SK-N-SH treated with all-trans-retinoic acid at 6 μM for 48 hours (cell line): ENCODE measurements around the gene TAF6L.

Experiments used
- ARNTL ChIP-seq: fragments of 450-650 bp; formaldehyde crosslinking; IDR thresholded peaks from 2 replicates; pipeline ENCODE4 v1.5.0; 2020; ENCODE audit warnings: low read depth, mild to moderate bottlenecking, moderate library complexity, borderline replicate concordance
- CSDC2 ChIP-seq: fragments of 250-450 bp; sonication (Bioruptor Pico); IDR thresholded peaks from 2 replicates; pipeline ENCODE4 v1.5.0; 2020; ENCODE audit warnings: mild to moderate bottlenecking, moderate library complexity
- TCF4 ChIP-seq: fragments of 250-450 bp; sonication (Bioruptor Pico); IDR thresholded peaks from 2 replicates; pipeline ENCODE4 v1.8.0; 2021; ENCODE audit warnings: mild to moderate bottlenecking, moderate library complexity, borderline replicate concordance
- TOX ChIP-seq: fragments of 250-450 bp; sonication (Bioruptor Pico); IDR thresholded peaks from 2 replicates; pipeline ENCODE4 v1.8.0; 2021; ENCODE audit warnings: mild to moderate bottlenecking, moderate library complexity, borderline replicate concordance
- ZFP3 ChIP-seq: fragments of 250-450 bp; sonication (Bioruptor Pico); IDR thresholded peaks from 2 replicates; pipeline ENCODE4 v1.5.0; 2020; ENCODE audit warnings: mild to moderate bottlenecking, moderate library complexity
- ZFP30 ChIP-seq: fragments of 450-650 bp; formaldehyde crosslinking; IDR thresholded peaks from 2 replicates; pipeline ENCODE4 v1.5.0; 2022; ENCODE audit warnings: mild to moderate bottlenecking, moderate library complexity

- no peak for TF ChIP-seq ARNTL (CRISPR knock-in tag)
- no peak for TF ChIP-seq TOX
- no peak for TF ChIP-seq ZFP30 (CRISPR knock-in tag)
- no peak for TF ChIP-seq ZFP3 (CRISPR knock-in tag)
- no peak for TF ChIP-seq CSDC2 (CRISPR knock-in tag)
- TF ChIP-seq TCF4 (CRISPR knock-in tag), result no peak
Observed at GRCh38 chr11:62770778-62771143, 435 bp upstream of the TAF6L start.
